Right lobe of liver (tissue), 6 donors: Measurements from ENCODE around the gene PARVB. TPM values are rescaled to one million over a fixed set of nuclear protein-coding genes. Genes with fewer than 3 reads are reported as not detected.
"Not testable (repeated sequence)": the region's sequence is repeated elsewhere in the genome, so short reads cannot be mapped to it uniquely, and the experiment has no call there.

ENCODE experiments used
- ATAC-seq, 4 donors: fragments of 200-7000 bp; cut with Tn5 transposase; one replicate each; pipeline ENCODE4 v1.9.1; 2020; ENCODE audit warnings: mild to moderate bottlenecking in 4 of 4, moderate library complexity in 4 of 4
- DNase-seq, 3 donors: peaks; one replicate each; pipeline ENCODE4 v3.0.0-alpha.2; 2020
- H3K27ac ChIP-seq, 3 donors: fragments of 200-600 bp; one replicate each; pipeline ENCODE4 v1.8.0; 2022
- H3K27me3 ChIP-seq, 2 donors: fragments of 200-600 bp; one replicate each; pipeline ENCODE4 v1.8.0; 2022
- H3K36me3 ChIP-seq, 4 donors: fragments of 200-600 bp; sonication (generic) in 1 of 4; one replicate each; pipeline versions ENCODE4 v1.5.1 to v1.8.0; 2017 to 2022; ENCODE audit warnings: control low read depth in 1 of 4
- H3K4me1 ChIP-seq, 4 donors: fragments of 200-600 bp; sonication (generic) in 1 of 4; one replicate each; pipeline versions ENCODE4 v1.5.1 to v1.8.0; 2017 to 2022; ENCODE audit warnings: control low read depth in 1 of 4
- H3K4me3 ChIP-seq, 3 donors: fragments of 200-600 bp; one replicate each; pipeline ENCODE4 v1.8.0; 2022
- H3K9me3 ChIP-seq, 4 donors: fragments of 200-600 bp; sonication (generic) in 1 of 4; one replicate each; pipeline versions ENCODE4 v1.5.1 to v1.8.0; 2017 to 2022; ENCODE audit warnings: control low read depth in 1 of 4
- POLR2A ChIP-seq: fragments of 450-650 bp; IDR thresholded peaks from one replicate; pipeline ENCODE4 v1.6.1; 2017; ENCODE audit warnings: antibody characterized with exemption, mild to moderate bottlenecking
- WGBS: methylation state at CpG from one replicate; pipeline ENCODE4 v1.1.6; 2018; ENCODE audit warnings: low coverage, low lambda C conversion rate; ENCODE audit not compliant: insufficient coverage; ENCODE audit errors: missing lambda C conversion rate; 5-methylcytosine and 5-hydroxymethylcytosine counted together
- intact Hi-C, 2 donors: fragments of 100-400 bp; cut with DNase I; formaldehyde crosslinking; loops; one replicate each; pipeline versions ENCODE4 v1.11.2 to v1.14.1; 2022
- total RNA-seq, 6 experiments: library from RNA; depleted of rRNA in 2 of 6; stranded (reverse); fragments of >200 nt in 2 of 6; fragmentation: NEBNext Ultra II Directional in 3 of 6; extraction: Animal tissue kit (Norgen Biotek cat#: 25700) in 3 of 6; gene quantifications; one replicate each; pipeline versions ENCODE4 v1.1.0 to v1.2.4, GENCODE V29; 2016 to 2023
- TF ChIP-seq, protein P1 (sequence below), 4 donors: fragments of 200-600 bp in 3 of 4; fragments of 450-650 bp in 1 of 4; IDR thresholded peaks; one replicate each; pipeline versions ENCODE4 v1.5.1 to v1.8.0; 2016 to 2022; ENCODE audit warnings: antibody characterized with exemption in 4 of 4, mild to moderate bottlenecking in 2 of 4
- donor health status: DM: no; HTN: yes; CAD: no.
- donor health status: DM: no; HTN: no; CAD: no.
- donor health status: DM: no; HTN: no; CAD: no.
- donor health status: DM: no; HTN: yes; CAD: no.
- donor health status: DM: no; HTN: yes; CAD: no.

PARVB gene
- total RNA-seq, 6 experiments from 2014 or later = 14.2 to 21.3 (median 15.2) TPM

DNA sequence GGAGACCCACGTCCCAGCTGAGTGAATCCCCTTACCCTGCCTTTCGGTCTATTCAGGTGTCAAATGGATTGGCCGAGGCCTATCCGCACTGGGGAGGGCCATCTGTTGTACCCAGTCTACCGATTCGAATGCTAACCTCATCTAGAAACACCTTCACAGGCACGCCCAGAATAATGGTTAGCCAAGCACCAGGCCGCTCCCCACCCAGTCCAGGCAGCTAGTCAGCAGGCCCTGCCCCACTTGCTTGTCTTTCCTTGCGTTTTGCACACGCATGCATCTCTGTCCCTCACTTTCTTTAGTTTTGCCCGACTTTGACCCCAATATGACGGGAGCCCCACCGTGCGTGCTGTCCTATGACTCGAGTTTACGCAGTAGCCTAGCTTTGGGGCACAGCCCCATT, 31.7 kb downstream of the PARVB start:
- Histone ChIP-seq H3K27ac (no peak overlapping the region), H3K4me3 (no peak overlapping the region), H3K36me3 (no peaks in the 10 kb centered on the region), H3K4me1 (no peaks in the 10 kb centered on the region), H3K27me3 (no peaks in the 10 kb centered on the region), H3K9me3 (no peaks in the 10 kb centered on the region)
- no peak for TF ChIP-seq POLR2A
- TF ChIP-seq, protein P1, sequence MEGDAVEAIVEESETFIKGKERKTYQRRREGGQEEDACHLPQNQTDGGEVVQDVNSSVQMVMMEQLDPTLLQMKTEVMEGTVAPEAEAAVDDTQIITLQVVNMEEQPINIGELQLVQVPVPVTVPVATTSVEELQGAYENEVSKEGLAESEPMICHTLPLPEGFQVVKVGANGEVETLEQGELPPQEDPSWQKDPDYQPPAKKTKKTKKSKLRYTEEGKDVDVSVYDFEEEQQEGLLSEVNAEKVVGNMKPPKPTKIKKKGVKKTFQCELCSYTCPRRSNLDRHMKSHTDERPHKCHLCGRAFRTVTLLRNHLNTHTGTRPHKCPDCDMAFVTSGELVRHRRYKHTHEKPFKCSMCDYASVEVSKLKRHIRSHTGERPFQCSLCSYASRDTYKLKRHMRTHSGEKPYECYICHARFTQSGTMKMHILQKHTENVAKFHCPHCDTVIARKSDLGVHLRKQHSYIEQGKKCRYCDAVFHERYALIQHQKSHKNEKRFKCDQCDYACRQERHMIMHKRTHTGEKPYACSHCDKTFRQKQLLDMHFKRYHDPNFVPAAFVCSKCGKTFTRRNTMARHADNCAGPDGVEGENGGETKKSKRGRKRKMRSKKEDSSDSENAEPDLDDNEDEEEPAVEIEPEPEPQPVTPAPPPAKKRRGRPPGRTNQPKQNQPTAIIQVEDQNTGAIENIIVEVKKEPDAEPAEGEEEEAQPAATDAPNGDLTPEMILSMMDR (IDR thresholded peaks at IDR 0.05) = no peak
- WGBS = 78% methylated on average over 12 of the region's 16 CpGs
- intact Hi-C loops = no loop called here
- ATAC-seq = no peak
- no peak for DNase-seq

DNA sequence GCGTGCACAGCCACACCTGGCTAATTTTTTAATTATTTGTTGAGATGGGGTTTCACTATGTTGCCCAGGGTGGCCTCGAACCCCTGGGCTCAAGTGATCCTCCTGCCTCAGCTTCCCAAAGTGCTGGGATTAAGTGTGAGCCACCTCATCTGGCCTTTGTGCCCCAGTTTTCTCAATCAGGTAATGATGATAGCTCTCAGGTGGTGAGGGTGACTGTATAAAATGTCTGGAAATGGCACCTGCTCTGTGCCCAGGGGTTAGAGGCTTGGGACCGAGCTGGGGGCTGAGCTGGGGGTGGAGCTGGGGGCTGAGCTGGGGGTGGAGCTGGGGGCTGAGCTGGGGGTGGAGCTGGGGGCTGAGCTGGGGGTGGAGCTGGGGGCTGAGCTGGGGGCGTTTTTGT, 32.5 kb downstream of the PARVB start:
- ATAC-seq, H3K27me3 ChIP-seq, H3K36me3 ChIP-seq, H3K9me3 ChIP-seq, H3K4me1 ChIP-seq, H3K4me3 ChIP-seq, intact Hi-C loops, DNase-seq, H3K27ac ChIP-seq: not testable (repeated sequence)
- WGBS = 59% methylated on average over 3 of the region's 4 CpGs

DNA sequence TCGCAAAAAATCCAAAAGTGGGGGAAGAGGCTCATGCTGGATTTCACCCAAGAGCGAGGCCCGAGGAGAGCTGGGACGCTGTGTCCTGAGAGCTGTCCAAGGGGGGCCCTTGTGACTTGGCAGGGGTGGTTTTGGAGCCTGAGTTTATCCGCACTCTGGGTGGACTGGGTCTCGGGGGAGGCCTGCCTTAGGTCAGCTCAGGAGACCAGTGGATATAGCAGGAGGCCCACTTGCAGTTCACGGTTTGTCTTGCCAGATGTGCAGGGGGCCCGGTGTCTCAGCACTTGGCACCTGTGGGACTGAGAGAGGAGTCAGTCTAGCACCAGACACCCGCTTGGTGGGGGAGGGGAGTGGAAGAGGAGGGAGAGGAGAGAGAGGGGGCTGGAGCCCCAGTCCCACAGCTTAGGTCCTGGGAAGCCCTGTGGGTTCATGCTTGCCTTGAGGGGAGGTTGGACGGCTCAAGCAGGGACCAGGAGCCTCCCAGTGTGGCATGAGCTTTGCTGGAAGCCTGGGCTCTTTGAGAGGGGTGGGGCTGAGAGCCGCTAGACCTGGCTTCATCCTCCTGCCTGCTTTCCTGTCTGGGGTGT, 33.4 kb downstream of the PARVB start:
- peak in 1 of 4 donors; percentile 24 for ATAC-seq
- Histone ChIP-seq H3K36me3 (no peaks in the 10 kb centered on the region), H3K27me3 (no peaks in the 10 kb centered on the region), H3K4me3 (no peak overlapping the region), H3K9me3 (no peaks in the 10 kb centered on the region), H3K27ac (no peak overlapping the region), H3K4me1 (no peaks in the 10 kb centered on the region)
- 77% methylated on average over 4 of the region's 11 CpGs for WGBS
- intact Hi-C loops = no loop called here
- TF ChIP-seq, protein P1 (IDR thresholded peaks at IDR 0.05) = no peak
- no peak for TF ChIP-seq POLR2A
- no peak for DNase-seq

DNA sequence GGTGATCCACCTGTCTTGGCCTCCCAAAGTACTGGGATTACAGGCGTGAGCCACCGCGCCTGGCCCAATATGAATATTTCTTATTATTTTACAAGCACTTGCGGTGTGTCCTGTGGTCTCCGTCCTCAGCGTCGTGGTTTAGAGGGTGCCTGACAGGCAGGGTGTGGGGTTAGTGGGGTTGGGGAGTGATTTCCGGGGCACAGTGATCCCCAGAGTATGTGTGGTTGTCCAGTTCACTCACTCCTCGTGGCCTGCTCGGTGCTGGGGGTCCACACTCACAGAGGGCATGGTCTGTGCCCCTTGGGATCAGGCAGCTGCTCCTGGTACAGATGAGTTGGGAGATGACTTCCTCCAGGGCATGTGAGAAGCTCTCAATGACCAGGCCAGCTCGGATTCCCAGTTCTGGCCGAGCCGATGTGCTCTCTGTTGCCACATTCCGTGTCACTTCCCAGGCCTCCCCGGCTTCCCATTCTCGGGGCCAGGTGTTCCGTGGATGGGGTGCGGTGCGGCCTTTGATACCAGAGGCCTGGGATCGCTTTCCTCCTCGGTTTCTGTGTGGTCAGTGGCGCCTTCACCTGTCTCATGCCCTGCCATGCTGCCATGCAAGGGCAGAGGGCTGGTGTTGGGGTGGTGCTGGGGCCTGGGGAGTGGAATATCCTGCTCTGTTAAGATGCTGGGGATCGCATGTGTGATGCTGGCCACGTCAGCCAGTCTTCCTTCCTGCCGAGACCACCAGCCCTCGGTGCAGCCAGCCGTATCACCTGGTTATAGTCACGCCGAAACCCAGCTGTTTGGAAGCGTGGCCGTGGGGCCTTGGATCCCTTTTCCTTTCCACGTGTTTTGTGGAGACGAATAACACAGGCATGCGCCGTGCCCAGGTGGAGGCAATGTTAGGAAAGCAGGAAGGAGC, 39.6 kb downstream of the PARVB start:
- intact Hi-C loops = no loop called here
- H3K4me1 ChIP-seq = no peaks in the 10 kb centered on the region
- no peak for ATAC-seq
- no peak overlapping the region for H3K27ac ChIP-seq
- H3K27me3 ChIP-seq = no peaks in the 10 kb centered on the region
- no peak for DNase-seq
- no peaks in the 10 kb centered on the region for H3K36me3 ChIP-seq
- no peaks in the 10 kb centered on the region for H3K9me3 ChIP-seq
- no peak overlapping the region for H3K4me3 ChIP-seq
- TF ChIP-seq, protein P1 (IDR thresholded peaks at IDR 0.05) = no peak
- no peak for TF ChIP-seq POLR2A
- WGBS = 81% methylated on average over 21 of the region's 35 CpGs

DNA sequence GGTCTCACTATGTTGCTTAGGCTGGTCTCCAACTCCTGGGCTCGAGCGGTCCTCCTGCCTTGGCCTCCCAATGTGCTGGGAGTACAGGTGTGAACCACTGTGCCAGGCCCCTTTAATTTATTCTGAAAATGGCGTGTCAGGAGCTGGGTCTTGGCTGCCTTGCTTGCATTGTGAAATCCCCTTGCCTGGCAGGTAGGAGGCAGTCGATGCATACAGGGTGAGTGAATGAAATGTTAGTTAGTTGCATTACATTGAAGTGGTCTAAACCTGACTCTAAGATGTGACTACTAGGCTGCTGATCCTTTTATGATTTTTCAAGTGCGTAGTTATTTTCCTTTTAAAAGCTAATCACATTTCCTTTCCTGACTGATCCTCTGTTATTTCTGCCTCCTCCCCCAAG, 42.9 kb downstream of the PARVB start:
- Histone ChIP-seq H3K4me3 (no peak overlapping the region), H3K4me1 (no peaks in the 10 kb centered on the region), H3K27me3 (no peaks in the 10 kb centered on the region), H3K36me3 (no peaks in the 10 kb centered on the region), H3K27ac (no peak overlapping the region), H3K9me3 (no peaks in the 10 kb centered on the region)
- DNase-seq (no peak), ATAC-seq (no peak)
- intact Hi-C loops = no loop called here
- TF ChIP-seq POLR2A = no peak
- TF ChIP-seq, protein P1 (IDR thresholded peaks at IDR 0.05) = no peak
- 65% methylated on average over 5 of the region's 5 CpGs for WGBS
